Transverse colon (tissue), 4 donors: ENCODE results near the gene ETV6. TPM values are rescaled to one million over a fixed set of nuclear protein-coding genes. Genes with fewer than 3 reads are reported as not detected.
"Not testable (repeated sequence)": the region's sequence is repeated elsewhere in the genome, so short reads cannot be mapped to it uniquely, and the experiment has no call there.

Experiments
- DNase-seq: peaks from one replicate; pipeline ENCODE4 v3.0.0-alpha.2; 2019
- H3K27ac ChIP-seq, 4 donors: fragments of 200-600 bp; sonication (generic); 2 replicates each; pipeline ENCODE4 v1.5.1; 2016 to 2018; ENCODE audit warnings: inconsistent platforms in 4 of 4
- H3K27me3 ChIP-seq: fragments of 200-600 bp; sonication (generic); 2 replicates; pipeline ENCODE4 v1.5.1; 2017; ENCODE audit warnings: inconsistent platforms
- H3K36me3 ChIP-seq, 4 donors: fragments of 200-600 bp; sonication (generic); 2 replicates each; pipeline ENCODE4 v1.5.1; 2017 to 2019; ENCODE audit warnings: inconsistent platforms in 4 of 4
- H3K4me1 ChIP-seq, 4 donors: fragments of 200-600 bp; sonication (generic); 2 replicates each; pipeline ENCODE4 v1.5.1; 2017 to 2020; ENCODE audit warnings: inconsistent platforms in 4 of 4
- H3K4me3 ChIP-seq, 4 donors: fragments of 200-600 bp; sonication (generic); 1 replicate in 1 of 4; 2 replicates in 3 of 4; pipeline versions ENCODE4 v1.5.1 to v1.6.1; 2017 to 2019; ENCODE audit warnings: inconsistent platforms in 4 of 4
- H3K9me3 ChIP-seq, 2 donors: fragments of 200-600 bp; sonication (generic); 2 replicates each; pipeline ENCODE4 v1.5.1; 2017 to 2019; ENCODE audit warnings: inconsistent platforms in 2 of 2
- CTCF ChIP-seq, 5 experiments: fragments of 200-600 bp in 3 of 5; fragments of 450-650 bp in 2 of 5; sonication (generic) in 3 of 5; IDR thresholded peaks; 1 replicate in 2 of 5; 2 replicates in 3 of 5; pipeline ENCODE4 v1.5.1; 2016 to 2017; ENCODE audit warnings: antibody characterized with exemption in 5 of 5, inconsistent platforms in 3 of 5, mild to moderate bottlenecking in 2 of 5, moderate library complexity in 1 of 5
- EP300 ChIP-seq: sonication (generic); formaldehyde crosslinking; IDR thresholded peaks from one replicate; pipeline ENCODE4 v1.6.1; 2017; ENCODE audit warnings: antibody characterized with exemption, low read depth
- POLR2A ChIP-seq: fragments of 450-650 bp; IDR thresholded peaks from one replicate; pipeline ENCODE4 v1.6.1; 2016; ENCODE audit warnings: antibody characterized with exemption, mild to moderate bottlenecking, moderate library complexity
- POLR2AphosphoS5 ChIP-seq, 3 donors: sonication (generic); formaldehyde crosslinking; IDR thresholded peaks; one replicate each; pipeline ENCODE4 v1.6.1; 2016; ENCODE audit warnings: antibody characterized with exemption in 3 of 3
- WGBS, 2 donors: methylation state at CpG; one replicate each; pipeline ENCODE4 v1.1.5; 2018; ENCODE audit warnings: low coverage in 1 of 2; 5-methylcytosine and 5-hydroxymethylcytosine counted together
- in situ Hi-C, 4 donors: fragments of 200-750 bp; cut with MboI; loops; one replicate each; pipeline versions ENCODE4 v1.15.0 to v1.15.1; 2017; ENCODE audit warnings: low sequenced_read_pairs in 3 of 4, low pct_ligation_motif_present in 1 of 4, low pct_unique_long_range_greater_than_20kb in 1 of 4
- intact Hi-C: fragments of 100-400 bp; cut with DNase I; formaldehyde crosslinking; loops from one replicate; pipeline ENCODE4 v1.15.1; 2023; ENCODE audit warnings: low total_unique reads
- total RNA-seq, 4 donors: library from RNA; depleted of rRNA; stranded (reverse); fragments of >200 nt; gene quantifications; one replicate each; pipeline ENCODE4 v1.1.0, GENCODE V29; 2016

Gene ETV6
- total RNA-seq, 4 donors from 2014 or later = 19.9 to 47.9 (median 41.0) TPM

DNA sequence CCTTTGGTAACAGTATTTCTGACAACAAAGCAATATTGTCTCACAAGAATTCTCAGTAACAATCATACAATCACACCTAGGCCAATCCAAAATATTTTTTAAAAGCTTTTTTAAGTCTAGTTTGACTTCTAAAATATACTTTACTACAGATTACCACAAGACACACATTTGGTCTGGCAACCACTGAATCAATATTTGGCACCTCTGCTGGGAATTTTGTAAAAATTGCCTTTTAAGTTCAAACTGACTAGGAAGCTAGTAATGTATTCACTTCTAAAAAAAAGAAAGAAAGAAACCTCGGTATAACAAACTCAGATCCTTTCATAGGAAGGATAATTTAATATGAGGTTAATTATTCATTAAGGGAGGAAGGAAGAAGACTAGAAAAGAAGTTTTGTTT lies 18.2 kb upstream of the ETV6 start:
- TF ChIP-seq EP300 = no peak
- no peak for TF ChIP-seq POLR2AphosphoS5 (IDR thresholded peaks at IDR 0.05)
- DNase-seq = no peak
- Histone ChIP-seq H3K27me3 (no peaks in the 10 kb centered on the region), H3K9me3 (peaks cover 0 to 3% of the 10 kb centered on the region in 2 donors), H3K27ac (no peak overlapping the region), H3K4me1 (no peaks in the 10 kb centered on the region), H3K36me3 (no peaks in the 10 kb centered on the region), H3K4me3 (no peak overlapping the region)
- intact Hi-C loops (no loop called here), in situ Hi-C loops (no loop called here)
- WGBS, 2 donors = 75 to 78% methylated on average over 1 of the region's 1 CpG

- in situ Hi-C loops, H3K4me3 ChIP-seq, intact Hi-C loops, H3K4me1 ChIP-seq, H3K27ac ChIP-seq, H3K27me3 ChIP-seq, H3K9me3 ChIP-seq, DNase-seq, H3K36me3 ChIP-seq: not testable (repeated sequence)
- 97 to 98% methylated on average over 7 to 9 of the region's 9 CpGs for WGBS, 2 donors
Measured at GRCh38 chr12:11631881-11632280, 17.6 kb upstream of the ETV6 start.

GRCh38 chr12:11633968-11634367 lies 15.5 kb upstream of the ETV6 start:
- Histone ChIP-seq H3K4me3 (no peak overlapping the region), H3K27me3 (no peaks in the 10 kb centered on the region), H3K9me3 (peaks cover 0 to 3% of the 10 kb centered on the region in 2 donors), H3K4me1 (no peaks in the 10 kb centered on the region), H3K27ac (no peak overlapping the region), H3K36me3 (no peaks in the 10 kb centered on the region)
- intact Hi-C loops (no loop called here), in situ Hi-C loops (no loop called here)
- DNase-seq = no peak
- 50 to 59% methylated on average over 2 to 6 of the region's 6 CpGs for WGBS, 2 donors
- TF ChIP-seq CTCF (IDR thresholded peaks at IDR 0.05) (no peak), EP300 (no peak), POLR2AphosphoS5 (IDR thresholded peaks at IDR 0.05) (no peak), POLR2A (no peak)

DNA sequence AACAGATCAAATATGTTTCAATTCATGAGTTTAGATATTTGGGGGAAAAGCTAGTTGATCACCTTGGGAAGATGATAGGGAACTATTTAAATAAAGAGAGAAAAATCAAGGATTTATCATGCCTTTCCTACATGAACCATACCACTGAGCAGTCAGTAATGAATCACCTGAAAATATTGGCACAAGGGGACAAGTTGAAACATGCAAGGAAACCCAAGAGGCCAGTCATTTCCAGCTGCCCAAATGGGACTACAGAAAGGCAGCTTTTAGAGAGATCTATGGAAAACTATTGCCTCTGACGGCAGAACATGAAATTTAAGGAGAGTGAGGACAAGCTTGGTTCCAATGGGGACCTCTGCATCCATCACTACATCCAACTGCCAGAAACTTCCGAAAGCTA lies 14.1 kb upstream of the ETV6 start:
- intact Hi-C loops (no loop called here), in situ Hi-C loops (no loop called here)
- H3K9me3 ChIP-seq = peaks cover 0 to 3% of the 10 kb centered on the region in 2 donors
- H3K4me3 ChIP-seq = no peak overlapping the region
- no peak overlapping the region for H3K27ac ChIP-seq
- H3K36me3 ChIP-seq = no peaks in the 10 kb centered on the region
- TF ChIP-seq CTCF (IDR thresholded peaks at IDR 0.05) (no peak), POLR2AphosphoS5 (IDR thresholded peaks at IDR 0.05) (no peak), EP300 (no peak), POLR2A (no peak)
- no peak for DNase-seq
- H3K4me1 ChIP-seq = no peaks in the 10 kb centered on the region
- 92 to 95% methylated on average over 2 of the region's 2 CpGs for WGBS, 2 donors
- no peaks in the 10 kb centered on the region for H3K27me3 ChIP-seq

DNA sequence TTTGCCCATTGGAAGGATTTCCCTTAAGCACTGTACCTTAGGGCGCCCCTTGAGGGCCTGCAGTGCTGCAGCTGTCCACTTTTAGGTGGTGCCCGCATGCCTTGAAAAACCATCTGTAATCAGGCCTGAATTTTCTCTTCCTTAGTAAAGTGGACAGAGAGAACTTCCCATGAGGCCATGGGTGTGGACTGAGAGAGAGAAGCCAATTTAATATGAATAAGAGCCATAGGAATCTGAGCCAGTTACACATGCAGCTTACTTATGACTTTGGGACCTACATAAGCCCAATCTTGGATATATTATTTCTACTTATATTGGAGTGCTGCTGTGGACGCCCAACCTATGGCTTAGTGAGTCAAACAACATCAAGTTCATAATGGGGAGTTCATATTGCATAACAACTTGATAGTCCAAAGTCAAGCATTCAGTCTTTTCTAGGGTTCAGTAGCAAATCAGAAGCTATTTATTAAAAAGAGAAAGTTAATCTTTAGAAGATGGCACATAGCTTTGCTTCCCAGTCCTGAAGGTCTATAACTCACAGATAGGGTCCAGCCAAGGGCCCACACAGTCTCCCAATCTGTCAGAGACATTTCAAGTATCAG lies 11.1 kb upstream of the ETV6 start:
- H3K36me3 ChIP-seq = no peaks in the 10 kb centered on the region
- no peaks in the 10 kb centered on the region for H3K27me3 ChIP-seq
- H3K4me1 ChIP-seq = no peaks in the 10 kb centered on the region
- peaks cover 0 to 3% of the 10 kb centered on the region in 2 donors for H3K9me3 ChIP-seq
- TF ChIP-seq CTCF (IDR thresholded peaks at IDR 0.05) (no peak), POLR2A (no peak), POLR2AphosphoS5 (IDR thresholded peaks at IDR 0.05) (no peak), EP300 (no peak)
- no peak overlapping the region for H3K4me3 ChIP-seq
- in situ Hi-C loops (no loop called here), intact Hi-C loops (no loop called here)
- no peak overlapping the region for H3K27ac ChIP-seq
- DNase-seq = no peak
- 88 to 93% methylated on average over 3 of the region's 3 CpGs for WGBS, 2 donors
